SU-DHL-6 (cell line): Measurements from ENCODE around the gene QSOX2.

Experiments
- H2AFZ ChIP-seq: fragments of 200-600 bp; sonication (generic); 2 replicates; pipeline ENCODE4 v1.6.1; 2014; ENCODE audit warnings: low read depth, mild to moderate bottlenecking, moderate library complexity, mixed read lengths, antibody characterized with exemption, low read length; ENCODE audit not compliant: severe bottlenecking
- H3F3A ChIP-seq: fragments of 200-600 bp; shearing (Covaris generic); 2 replicates; pipeline ENCODE4 v1.6.0; 2016; ENCODE audit warnings: antibody characterized with exemption, mild to moderate bottlenecking; ENCODE audit not compliant: insufficient read depth
- H3K27ac ChIP-seq: fragments of 200-600 bp; sonication (generic); 2 replicates; pipeline ENCODE4 v1.5.1; 2016; ENCODE audit warnings: low read depth, mild to moderate bottlenecking, low read length, moderate library complexity, mixed read lengths
- H3K27me3 ChIP-seq: fragments of 200-600 bp; sonication (generic), shearing (Covaris generic); 2 replicates; pipeline ENCODE4 v1.6.0; 2014; ENCODE audit warnings: mild to moderate bottlenecking, low read length
- H3K36me3 ChIP-seq: fragments of 200-600 bp; sonication (generic); 2 replicates; pipeline ENCODE4 v1.6.1; 2014; ENCODE audit warnings: mild to moderate bottlenecking, low read length, mixed read lengths
- H3K4me2 ChIP-seq: fragments of 300-600, 200-600 bp; shearing (Covaris generic), sonication (generic); 2 replicates; pipeline ENCODE4 v1.6.0; 2014; ENCODE audit warnings: low read length, low read depth, mild to moderate bottlenecking; ENCODE audit not compliant: poor library complexity, severe bottlenecking
- H3K4me3 ChIP-seq: fragments of 200-600 bp; sonication (generic); 2 replicates; pipeline ENCODE4 v1.5.1; 2014; ENCODE audit warnings: antibody characterized with exemption, low read length, mild to moderate bottlenecking, mixed read lengths; ENCODE audit not compliant: insufficient read depth, poor library complexity, severe bottlenecking
- H3K79me2 ChIP-seq: fragments of 200-600 bp; sonication (generic); 2 replicates; pipeline ENCODE4 v1.6.1; 2014; ENCODE audit warnings: mild to moderate bottlenecking, low read length, moderate library complexity; ENCODE audit not compliant: insufficient read depth
- H3K9ac ChIP-seq: fragments of 200-600 bp; sonication (generic); 2 replicates; pipeline ENCODE4 v1.7.0; 2014; ENCODE audit warnings: mild to moderate bottlenecking, low read length
- H3K9me2 ChIP-seq: fragments of 200-600 bp; sonication (generic); replicated peaks from 2 replicates; pipeline ENCODE4 v1.6.1; 2014; ENCODE audit warnings: low read length; ENCODE audit not compliant: insufficient read depth
- H3K9me3 ChIP-seq: fragments of 200-600 bp; sonication (generic); 2 replicates; pipeline ENCODE4 v1.6.1; 2014; ENCODE audit warnings: low read length, mixed read lengths; ENCODE audit not compliant: insufficient read depth
- H4K20me1 ChIP-seq: fragments of 200-600 bp; sonication (generic); 2 replicates; pipeline ENCODE4 v1.6.1; 2014; ENCODE audit warnings: low read depth, mild to moderate bottlenecking, antibody characterized with exemption, low read length, moderate library complexity, mixed read lengths
- CTCF ChIP-seq: fragments of 200-600 bp; sonication (generic); IDR thresholded peaks from one replicate; pipeline ENCODE4 v1.5.1; 2017; ENCODE audit warnings: antibody characterized with exemption, mild to moderate bottlenecking, low read length, moderate library complexity; ENCODE audit not compliant: insufficient read depth, poor library complexity, severe bottlenecking
- EZH2phosphoT487 ChIP-seq: fragments of 200-600 bp; sonication (generic), shearing (Covaris generic); conservative IDR thresholded peaks from 2 replicates; pipeline ENCODE4 v1.6.1; 2018; ENCODE audit warnings: mild to moderate bottlenecking, antibody characterized with exemption, low read length, moderate library complexity, mixed read lengths

The QSOX2 gene

GRCh38 chr9:136190656-136191055 lies 55.0 kb downstream of the QSOX2 start:
- H3K4me3 ChIP-seq = no peak overlapping the region
- no peaks in the 10 kb centered on the region for H3K9me2 ChIP-seq
- no peaks in the 10 kb centered on the region for H3K79me2 ChIP-seq
- no peaks in the 10 kb centered on the region for H3K36me3 ChIP-seq
- no peaks in the 10 kb centered on the region for H4K20me1 ChIP-seq
- no peaks in the 10 kb centered on the region for H3F3A ChIP-seq
- H3K27me3 ChIP-seq = no peaks in the 10 kb centered on the region
- H3K9me3 ChIP-seq = no peaks in the 10 kb centered on the region
- H3K4me2 ChIP-seq = no peak overlapping the region
- H2AFZ ChIP-seq = no peak overlapping the region
- TF ChIP-seq CTCF (no peak), EZH2phosphoT487 (no peak)
- H3K9ac ChIP-seq = no peak overlapping the region
- H3K27ac ChIP-seq = no peak overlapping the region

GRCh38 chr9:136190237-136190601 lies 55.4 kb downstream of the QSOX2 start:
- no peak overlapping the region for H2AFZ ChIP-seq
- no peak overlapping the region for H3K4me2 ChIP-seq
- H3F3A ChIP-seq = no peaks in the 10 kb centered on the region
- no peak overlapping the region for H3K4me3 ChIP-seq
- no peak for TF ChIP-seq EZH2phosphoT487
- no peak for TF ChIP-seq CTCF
- no peaks in the 10 kb centered on the region for H3K79me2 ChIP-seq
- no peak overlapping the region for H3K9ac ChIP-seq
- H3K9me2 ChIP-seq = no peaks in the 10 kb centered on the region
- no peaks in the 10 kb centered on the region for H4K20me1 ChIP-seq
- H3K27ac ChIP-seq = no peak overlapping the region
- no peaks in the 10 kb centered on the region for H3K9me3 ChIP-seq
- no peaks in the 10 kb centered on the region for H3K36me3 ChIP-seq
- H3K27me3 ChIP-seq = no peaks in the 10 kb centered on the region

GRCh38 chr9:136189394-136190236 lies 56.0 kb downstream of the QSOX2 start:
- H3K9me3 ChIP-seq = no peaks in the 10 kb centered on the region
- no peaks in the 10 kb centered on the region for H3K79me2 ChIP-seq
- H3K4me3 ChIP-seq = no peak overlapping the region
- H3K4me2 ChIP-seq = no peak overlapping the region
- no peaks in the 10 kb centered on the region for H4K20me1 ChIP-seq
- no peak overlapping the region for H2AFZ ChIP-seq
- H3F3A ChIP-seq = no peaks in the 10 kb centered on the region
- H3K9me2 ChIP-seq = no peaks in the 10 kb centered on the region
- H3K9ac ChIP-seq = no peak overlapping the region
- no peak overlapping the region for H3K27ac ChIP-seq
- TF ChIP-seq CTCF (no peak), EZH2phosphoT487 (no peak)
- no peaks in the 10 kb centered on the region for H3K36me3 ChIP-seq
- H3K27me3 ChIP-seq = no peaks in the 10 kb centered on the region
